OCI-LY1 (cell line): ENCODE measurements around the gene GRSF1.

ENCODE experiments used
- CTCF ChIP-seq: fragments of 200-600 bp; sonication (generic), shearing (Covaris generic); IDR thresholded peaks from 2 replicates; pipeline ENCODE4 v1.5.1; 2017; ENCODE audit warnings: mild to moderate bottlenecking, antibody characterized with exemption, low read length, moderate library complexity, mixed read lengths
- EZH2 ChIP-seq: fragments of 200-600 bp; sonication (generic), shearing (Covaris generic); IDR thresholded peaks from 2 replicates; pipeline ENCODE4 v1.8.0; 2017; ENCODE audit warnings: borderline replicate concordance, mixed run types, mild to moderate bottlenecking, antibody characterized with exemption, low read length, moderate library complexity, mixed read lengths

- TF ChIP-seq CTCF, result no peak
- TF ChIP-seq EZH2, result no peak
Measured at GRCh38 chr4:70818921-70819320, 20.8 kb downstream of the GRSF1 start.
